Neural crest cell (in vitro differentiated cells): Measurements from ENCODE around the gene FSTL5. TPM values are rescaled to one million over a fixed set of nuclear protein-coding genes. Genes with fewer than 3 reads are reported as not detected.

ENCODE experiments used
- DNase-seq: peaks from one replicate; pipeline ENCODE4 v3.0.0; 2021; ENCODE audit warnings: low read depth, mixed read lengths, low spot score
- H3K27ac Mint-ChIP-seq: one replicate; pipeline ENCODE4 v1.8.0; 2021; ENCODE audit warnings: mild to moderate bottlenecking, mixed read lengths; ENCODE audit not compliant: unreplicated experiment
- H3K27me3 Mint-ChIP-seq: 2 replicates; pipeline ENCODE4 v1.8.0; 2021; ENCODE audit warnings: low read depth, mild to moderate bottlenecking, mixed read lengths
- H3K36me3 Mint-ChIP-seq: 2 replicates; pipeline ENCODE4 v1.8.0; 2021; ENCODE audit warnings: low read depth, mild to moderate bottlenecking, mixed read lengths
- H3K4me1 Mint-ChIP-seq: 2 replicates; pipeline ENCODE4 v1.8.0; 2021; ENCODE audit warnings: mixed read lengths
- H3K4me3 Mint-ChIP-seq: one replicate; pipeline ENCODE4 v1.8.0; 2021; ENCODE audit warnings: mild to moderate bottlenecking, mixed read lengths
- H3K9me3 Mint-ChIP-seq: 2 replicates; pipeline ENCODE4 v1.8.0; 2021; ENCODE audit warnings: mixed read lengths
- total RNA-seq: library from RNA; stranded (reverse); gene quantifications from 2 replicates; pipeline ENCODE4 v1.2.1, GENCODE V29; 2021
- TF ChIP-seq, protein P1 (sequence below): fragments of 200-600 bp; sonication (generic); conservative IDR thresholded peaks from 2 replicates; pipeline ENCODE4 v1.5.0; 2021; ENCODE audit warnings: antibody characterized with exemption, mild to moderate bottlenecking

FSTL5 gene
- total RNA-seq, 1 donor from 2014 or later = 7.4 TPM

DNA sequence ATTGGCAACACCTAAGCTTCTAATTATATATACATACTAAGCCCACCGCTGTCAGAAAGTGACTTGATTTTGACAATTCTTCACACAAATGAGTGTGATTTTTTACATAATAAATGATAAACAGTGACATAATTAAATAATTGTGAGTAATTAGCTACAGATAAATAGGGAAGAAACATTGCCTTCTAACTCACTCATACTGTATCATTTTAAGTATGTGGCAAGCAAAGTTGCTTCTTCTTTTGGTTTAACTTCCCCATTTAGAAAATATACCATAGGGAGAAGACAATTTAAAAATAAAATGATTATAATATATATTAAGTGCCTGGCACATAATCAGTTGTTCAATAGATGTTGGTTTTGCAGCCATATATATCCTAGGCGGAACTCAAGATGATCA, 644.2 kb downstream of the FSTL5 start:
- Mint-ChIP-seq H3K27me3 (no peaks in the 10 kb centered on the region), H3K36me3 (no peaks in the 10 kb centered on the region), H3K4me3 (no peak overlapping the region), H3K27ac (no peak overlapping the region), H3K9me3 (no peaks in the 10 kb centered on the region), H3K4me1 (peaks cover 4% of the 10 kb centered on the region)
- DNase-seq = no peak
- TF ChIP-seq, protein P1, sequence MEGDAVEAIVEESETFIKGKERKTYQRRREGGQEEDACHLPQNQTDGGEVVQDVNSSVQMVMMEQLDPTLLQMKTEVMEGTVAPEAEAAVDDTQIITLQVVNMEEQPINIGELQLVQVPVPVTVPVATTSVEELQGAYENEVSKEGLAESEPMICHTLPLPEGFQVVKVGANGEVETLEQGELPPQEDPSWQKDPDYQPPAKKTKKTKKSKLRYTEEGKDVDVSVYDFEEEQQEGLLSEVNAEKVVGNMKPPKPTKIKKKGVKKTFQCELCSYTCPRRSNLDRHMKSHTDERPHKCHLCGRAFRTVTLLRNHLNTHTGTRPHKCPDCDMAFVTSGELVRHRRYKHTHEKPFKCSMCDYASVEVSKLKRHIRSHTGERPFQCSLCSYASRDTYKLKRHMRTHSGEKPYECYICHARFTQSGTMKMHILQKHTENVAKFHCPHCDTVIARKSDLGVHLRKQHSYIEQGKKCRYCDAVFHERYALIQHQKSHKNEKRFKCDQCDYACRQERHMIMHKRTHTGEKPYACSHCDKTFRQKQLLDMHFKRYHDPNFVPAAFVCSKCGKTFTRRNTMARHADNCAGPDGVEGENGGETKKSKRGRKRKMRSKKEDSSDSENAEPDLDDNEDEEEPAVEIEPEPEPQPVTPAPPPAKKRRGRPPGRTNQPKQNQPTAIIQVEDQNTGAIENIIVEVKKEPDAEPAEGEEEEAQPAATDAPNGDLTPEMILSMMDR = no peak

DNA sequence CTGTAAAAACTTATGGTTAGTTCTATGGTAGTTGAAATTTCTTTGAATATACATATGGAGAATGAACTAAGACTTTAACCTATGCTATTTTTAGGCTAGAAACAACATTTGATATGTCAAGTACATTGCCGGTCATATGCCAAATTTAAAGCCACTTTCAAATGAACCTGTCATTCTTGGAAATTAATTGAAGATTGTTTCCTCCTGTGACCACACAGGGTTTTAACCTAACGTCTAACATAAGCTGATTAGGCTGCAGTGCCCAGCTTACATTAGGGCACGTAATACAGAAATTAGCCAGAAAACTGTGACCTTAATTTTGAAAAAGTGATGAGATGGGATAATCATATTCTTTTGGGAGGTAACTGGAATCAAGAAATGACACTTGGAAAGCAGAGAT, 645.9 kb downstream of the FSTL5 start:
- DNase-seq = no peak
- Mint-ChIP-seq H3K27me3 (no peaks in the 10 kb centered on the region), H3K9me3 (peaks cover 3% of the 10 kb centered on the region), H3K4me1 (peaks cover 4% of the 10 kb centered on the region), H3K36me3 (no peaks in the 10 kb centered on the region), H3K4me3 (no peak overlapping the region), H3K27ac (no peak overlapping the region)
- TF ChIP-seq, protein P1 = no peak

DNA sequence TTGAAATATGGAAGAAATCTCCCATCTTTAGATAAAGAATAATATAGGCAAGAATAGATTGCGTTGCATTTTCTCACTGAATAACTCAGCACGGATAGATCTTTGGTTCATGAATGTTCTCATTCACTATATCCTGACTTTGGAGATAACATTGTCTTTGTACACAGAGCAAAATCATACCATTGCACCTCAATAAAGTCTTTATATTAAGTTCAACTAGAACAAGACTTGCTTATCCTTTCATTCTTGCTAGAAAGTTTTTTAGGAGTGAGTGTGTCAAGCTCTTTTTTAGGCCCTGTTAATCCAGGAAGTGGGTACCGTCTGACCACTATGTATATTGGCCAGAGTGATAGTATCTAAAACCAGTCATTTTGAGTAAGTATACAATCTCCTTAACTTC, 658.7 kb downstream of the FSTL5 start:
- no peak for DNase-seq
- Mint-ChIP-seq H3K36me3 (no peaks in the 10 kb centered on the region), H3K4me3 (no peak overlapping the region), H3K4me1 (peaks cover 6% of the 10 kb centered on the region), H3K27me3 (no peaks in the 10 kb centered on the region), H3K9me3 (no peaks in the 10 kb centered on the region), H3K27ac (no peak overlapping the region)
- TF ChIP-seq, protein P1 = no peak

DNA sequence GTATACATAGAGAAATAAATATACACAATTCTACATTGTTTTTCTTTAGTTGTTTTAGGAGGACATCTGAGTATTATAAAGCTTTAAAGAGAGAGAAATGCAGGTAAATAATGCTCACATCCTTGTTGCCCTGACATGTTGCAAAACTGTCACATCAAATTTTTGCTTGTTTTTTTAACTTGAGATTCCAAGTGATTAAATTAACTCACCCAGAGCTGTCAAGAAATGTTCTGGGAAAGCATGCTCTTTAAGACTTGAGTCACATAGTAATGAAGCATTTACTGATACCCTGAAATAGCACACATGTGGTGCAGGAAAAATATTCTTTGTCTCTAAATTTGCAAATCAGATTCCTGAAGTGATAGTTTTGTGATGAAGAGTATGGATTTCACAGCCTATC, 665.6 kb downstream of the FSTL5 start:
- DNase-seq = no peak

DNA sequence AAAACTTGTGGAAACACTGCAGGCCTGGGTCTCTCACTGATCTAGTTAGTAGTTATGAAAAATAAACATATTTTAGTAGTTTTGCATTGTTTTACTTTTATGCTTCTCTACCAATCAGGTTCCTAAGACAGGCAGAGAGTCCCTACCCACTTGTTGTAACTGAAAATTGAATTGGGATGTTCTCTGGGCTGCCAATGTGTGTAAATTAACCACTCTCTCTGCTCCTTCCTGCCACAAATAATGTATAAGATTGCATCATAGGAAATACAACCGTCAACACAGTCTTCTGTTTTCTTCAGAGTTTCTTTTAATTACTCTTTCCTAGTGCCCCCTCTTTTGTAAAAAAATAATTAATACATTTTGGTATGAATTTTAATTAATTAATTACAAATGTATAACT, 677.3 kb downstream of the FSTL5 start:
- Mint-ChIP-seq H3K27ac (no peak overlapping the region), H3K36me3 (no peaks in the 10 kb centered on the region)
- TF ChIP-seq, protein P1 = no peak

More for the DNA sequence above, 665.6 kb downstream of the FSTL5 start:
- Mint-ChIP-seq H3K27me3 (no peaks in the 10 kb centered on the region), H3K36me3 (no peaks in the 10 kb centered on the region), H3K4me3 (no peak overlapping the region), H3K27ac (no peak overlapping the region), H3K9me3 (no peaks in the 10 kb centered on the region), H3K4me1 (no peaks in the 10 kb centered on the region)
- TF ChIP-seq, protein P1 = no peak

DNA sequence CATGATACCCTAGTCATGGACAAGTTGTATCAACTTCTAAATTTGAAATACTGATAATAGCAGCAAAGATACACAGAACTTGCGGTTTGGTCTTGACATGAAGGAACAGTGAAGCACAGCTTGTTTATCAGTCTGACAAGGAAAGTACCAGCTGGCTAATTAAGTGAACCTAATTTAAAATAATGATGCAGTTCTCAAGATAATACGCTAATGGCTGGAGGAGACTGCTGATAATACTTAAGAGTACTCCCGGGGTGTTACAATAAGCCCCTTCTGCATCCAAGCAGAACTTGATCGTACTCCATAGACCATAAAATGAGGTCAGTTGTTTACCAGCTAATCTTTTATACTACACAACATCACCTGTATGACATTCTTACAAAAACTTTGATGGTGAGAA, 697.5 kb downstream of the FSTL5 start:
- Mint-ChIP-seq H3K27me3 (no peaks in the 10 kb centered on the region), H3K36me3 (no peaks in the 10 kb centered on the region), H3K4me3 (no peak overlapping the region), H3K27ac (no peak overlapping the region), H3K4me1 (no peaks in the 10 kb centered on the region), H3K9me3 (peaks cover 1% of the 10 kb centered on the region)
- DNase-seq = no peak
- TF ChIP-seq, protein P1 = no peak

More for the DNA sequence above, 677.3 kb downstream of the FSTL5 start:
- no peak for DNase-seq
- H3K9me3 Mint-ChIP-seq = no peaks in the 10 kb centered on the region
- H3K4me3 Mint-ChIP-seq = no peak overlapping the region
- H3K4me1 Mint-ChIP-seq = no peaks in the 10 kb centered on the region
- H3K27me3 Mint-ChIP-seq = no peaks in the 10 kb centered on the region
